SKM-1 treated with dmso at 0.1 percent for 144 hours (cell line): ENCODE measurements around the gene FHIT.
A peak's percentile ranks its signal among the peaks of the same experiment; 100 is the strongest.
"Not testable (repeated sequence)": the region's sequence is repeated elsewhere in the genome, so short reads cannot be mapped to it uniquely, and the experiment has no call there.

Experiments
- DNase-seq: peaks from one replicate; lab custom pipeline; 2025; ENCODE audit not compliant: unreplicated experiment; lab: John Stamatoyannopoulos, UW

The FHIT gene

GRCh38 chr3:61008153-61008997, 242.9 kb downstream of the FHIT start:
- no peak for DNase-seq

- DNase-seq: no peak
Measured at GRCh38 chr3:61005591-61005990, 245.7 kb downstream of the FHIT start.

- no peak for DNase-seq
Measured at GRCh38 chr3:60998858-60999257, 252.4 kb downstream of the FHIT start.

DNA sequence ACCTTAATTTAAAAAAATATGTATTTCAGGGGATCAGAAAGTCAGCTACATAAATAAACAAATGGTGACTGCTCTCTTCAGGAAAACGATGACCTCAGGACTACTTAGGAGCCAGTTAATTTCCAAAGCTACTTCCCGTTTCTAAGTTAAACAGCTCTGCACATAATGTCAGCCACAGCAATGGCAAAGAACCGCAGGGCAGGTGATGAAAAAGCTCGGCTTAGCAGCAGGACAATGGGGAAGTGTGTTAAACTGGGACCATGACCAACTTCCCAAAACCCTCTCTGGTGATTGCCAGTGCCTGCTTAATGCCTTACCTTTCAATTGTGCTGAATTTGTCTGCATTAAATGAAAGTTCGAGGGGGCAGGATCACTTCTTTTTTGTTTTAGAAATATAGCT, 258.9 kb downstream of the FHIT start:
- DNase-seq: peak; percentile 98

GRCh38 chr3:60990442-60990730, 260.9 kb downstream of the FHIT start:
- no peak for DNase-seq

GRCh38 chr3:60989626-60990441, 261.4 kb downstream of the FHIT start:
- DNase-seq: no peak

DNA sequence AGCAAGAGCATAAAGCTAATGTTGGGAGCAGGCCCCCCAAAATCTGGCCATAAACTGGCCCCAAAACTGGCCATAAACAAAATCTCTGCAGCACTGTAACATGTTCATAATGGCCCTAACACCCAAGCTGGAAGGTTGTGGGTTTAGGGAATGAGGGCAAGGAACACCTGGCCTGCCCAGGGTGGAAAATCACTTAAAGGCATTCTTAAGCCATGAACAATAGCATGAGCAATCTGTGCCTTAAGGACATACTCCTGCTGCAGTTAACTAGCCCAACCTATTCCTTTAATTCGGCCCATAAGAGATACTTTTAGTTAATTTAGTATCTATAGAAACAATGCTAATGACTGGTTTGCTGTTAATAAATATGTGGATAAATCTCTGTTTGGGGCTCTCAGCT, 264.1 kb downstream of the FHIT start:
- DNase-seq: not testable (repeated sequence)

DNA sequence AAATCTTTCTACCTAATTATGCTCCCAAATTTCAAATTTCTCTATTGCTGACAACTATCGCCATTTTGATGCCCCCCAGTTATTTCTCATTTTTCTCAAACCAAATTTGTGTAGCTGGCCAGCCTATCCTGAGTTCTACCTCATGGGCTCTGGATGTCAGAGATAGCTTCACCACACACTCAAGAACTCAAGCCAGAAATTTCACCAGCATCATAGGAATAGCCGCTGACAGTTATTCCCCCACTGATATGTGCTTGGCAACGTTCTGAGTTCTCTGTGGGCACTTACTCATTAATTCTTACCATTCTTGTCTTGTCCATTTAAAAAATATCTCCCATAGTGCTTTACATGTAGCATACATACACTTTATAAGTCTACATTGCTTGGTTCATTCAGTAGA, 264.7 kb downstream of the FHIT start:
- no peak for DNase-seq

DNA sequence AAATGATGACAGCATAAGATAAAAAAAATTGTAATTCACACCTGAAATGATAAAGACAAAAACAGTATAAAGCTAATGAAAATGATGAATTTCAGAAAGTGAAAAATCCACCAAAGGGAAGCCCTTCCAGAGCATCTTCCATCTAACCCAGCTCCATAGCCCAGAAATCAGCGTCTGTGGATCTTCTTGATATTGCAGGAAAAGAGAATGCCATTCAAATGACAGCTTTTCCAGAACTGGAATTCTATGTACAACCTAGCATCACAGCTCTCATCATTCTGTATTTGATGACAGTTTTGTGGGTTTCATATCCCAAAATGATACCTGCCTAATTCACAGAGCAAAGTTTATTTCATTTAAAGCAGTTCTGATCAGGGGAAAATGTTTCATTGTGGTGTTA, 267.3 kb downstream of the FHIT start:
- no peak for DNase-seq

DNA sequence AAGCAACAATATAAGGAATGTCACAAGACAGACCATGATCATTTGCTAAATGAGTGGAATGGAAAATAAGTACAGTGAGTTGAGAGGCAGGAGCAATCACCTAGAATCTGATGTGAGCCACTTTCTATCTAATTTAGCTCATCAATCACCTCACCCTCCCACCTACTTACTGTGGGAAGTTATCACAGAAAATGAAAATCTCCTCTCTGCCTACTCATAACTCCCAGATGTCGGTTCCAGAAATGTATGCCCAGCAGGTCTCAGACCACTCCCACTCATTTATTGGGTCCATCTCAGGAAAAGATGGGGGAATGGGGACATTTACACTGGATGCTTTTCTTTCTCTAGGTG, 270.9 kb downstream of the FHIT start:
- DNase-seq: no peak

GRCh38 chr3:60979461-60980341, 271.6 kb downstream of the FHIT start:
- no peak for DNase-seq

GRCh38 chr3:60973321-60973720, 277.9 kb downstream of the FHIT start:
- DNase-seq: no peak

GRCh38 chr3:60972599-60972998, 278.7 kb downstream of the FHIT start:
- no peak for DNase-seq

GRCh38 chr3:60970850-60971249, 280.4 kb downstream of the FHIT start:
- no peak for DNase-seq

GRCh38 chr3:60967141-60967540, 284.1 kb downstream of the FHIT start:
- no peak for DNase-seq

- no peak for DNase-seq
Measured at GRCh38 chr3:60957541-60957940, 293.7 kb downstream of the FHIT start.

DNA sequence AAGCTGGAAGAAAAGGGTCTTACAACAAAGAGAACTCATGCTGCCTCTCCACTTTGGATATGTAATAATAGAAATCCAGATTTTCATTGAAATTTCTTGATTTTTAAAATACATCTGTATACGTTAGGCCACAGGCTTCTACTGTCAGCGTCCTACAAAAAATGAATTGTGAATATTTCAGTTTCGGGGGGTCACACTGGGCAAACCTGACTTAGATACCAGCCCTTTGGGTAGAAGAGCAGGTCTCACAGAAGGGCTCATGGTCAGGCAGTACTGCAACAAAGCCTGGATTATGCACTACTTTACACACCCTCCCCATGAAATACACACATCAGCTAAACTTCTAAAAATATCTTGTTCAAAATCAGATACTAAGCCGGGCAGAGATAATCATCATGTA, 294.5 kb downstream of the FHIT start:
- DNase-seq: no peak

GRCh38 chr3:60955034-60955433, 296.2 kb downstream of the FHIT start:
- no peak for DNase-seq

- DNase-seq: no peak
Measured at GRCh38 chr3:60954048-60954447, 297.2 kb downstream of the FHIT start.

DNA sequence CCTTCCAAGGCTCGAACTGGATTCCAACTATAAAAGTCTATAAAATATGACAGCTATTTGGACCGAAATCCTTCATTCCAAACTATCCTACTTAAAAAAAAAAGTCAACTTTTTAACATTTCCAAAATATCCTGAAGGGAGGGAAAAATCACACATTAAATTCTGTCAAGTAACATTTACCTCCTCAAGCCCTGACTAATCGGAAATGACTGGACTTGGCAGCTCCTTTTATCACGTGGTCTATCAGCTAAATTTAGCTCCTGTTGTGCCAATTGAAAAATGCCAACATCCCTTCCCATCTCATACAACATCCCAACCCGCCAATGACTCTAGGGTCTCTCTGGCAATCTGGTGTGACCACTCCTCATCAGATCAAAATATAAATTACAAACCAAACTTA, 297.9 kb downstream of the FHIT start:
- DNase-seq: no peak

DNA sequence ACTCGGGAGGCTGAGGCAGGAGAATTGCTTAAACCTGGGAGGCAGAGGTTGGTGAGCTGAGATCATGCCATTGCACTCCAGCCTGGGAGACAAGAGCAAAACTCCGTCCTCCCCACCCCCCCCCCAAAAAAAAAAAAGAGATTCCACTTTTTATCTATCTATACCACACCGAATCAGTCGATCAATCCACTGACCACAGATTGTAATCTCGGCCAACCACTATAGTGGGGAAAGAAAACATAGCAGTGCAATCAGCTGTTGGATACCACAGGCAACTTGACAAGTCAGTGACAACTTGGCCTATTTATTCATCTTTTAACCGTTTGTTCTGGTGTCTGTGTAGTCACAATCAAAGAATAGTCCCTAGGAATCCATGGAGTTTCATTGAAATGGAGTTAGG, 299.2 kb downstream of the FHIT start:
- DNase-seq: no peak

DNA sequence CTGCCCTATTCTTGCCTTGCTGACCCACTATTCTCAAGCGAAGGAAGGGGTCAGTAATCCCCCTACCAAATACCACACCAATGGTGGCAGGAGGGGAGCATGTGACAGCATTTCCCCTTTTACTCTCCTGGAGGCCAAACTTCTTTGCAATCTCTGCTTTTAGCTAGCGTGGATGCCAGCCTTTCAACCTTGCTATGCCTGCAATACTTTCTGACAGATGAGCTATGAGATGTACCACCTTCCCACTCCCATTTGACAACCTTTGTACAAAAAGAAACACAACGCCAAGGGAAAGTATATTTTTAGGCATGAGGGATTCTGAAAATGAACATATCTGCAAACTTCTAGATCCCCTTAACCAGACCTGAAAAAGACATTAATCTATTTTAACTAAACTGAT, 302.1 kb downstream of the FHIT start:
- DNase-seq: no peak
